HepG2 (cell line): ENCODE measurements around the gene PIP4K2C. TPM values are rescaled to one million over a fixed set of nuclear protein-coding genes. Genes with fewer than 3 reads are reported as not detected.
A peak's percentile ranks its signal among the peaks of the same experiment; 100 is the strongest.

Source experiments
- BRF2 ChIP-seq: sonication (generic); formaldehyde crosslinking; IDR thresholded peaks from 2 replicates; pipeline ENCODE4 v1.8.1; 2022; ENCODE audit warnings: mild to moderate bottlenecking, missing genetic modification reagents
- CENPBD1 ChIP-seq: sonication (generic); formaldehyde crosslinking; IDR thresholded peaks from 2 replicates; pipeline ENCODE4 v1.8.0; 2022; ENCODE audit warnings: missing genetic modification reagents, low read depth, mild to moderate bottlenecking, borderline replicate concordance
- CREM ChIP-seq, 2 experiments: sonication (generic) in 1 of 2; formaldehyde crosslinking in 1 of 2; IDR thresholded peaks; 2 replicates each; pipeline versions ENCODE4 v1.4.0 to v1.6.1; 2016 to 2020; ENCODE audit warnings: antibody characterized with exemption in 1 of 2, mild to moderate bottlenecking in 1 of 2, missing genetic modification reagents in 1 of 2
- HIC2 ChIP-seq: sonication (generic); formaldehyde crosslinking; IDR thresholded peaks from 2 replicates; pipeline ENCODE4 v1.9.0; 2022; ENCODE audit warnings: low read depth, missing genetic modification reagents
- HNRNPK ChIP-seq: fragments of 200-400 bp; formaldehyde crosslinking; IDR thresholded peaks from 2 replicates; pipeline ENCODE4 v1.6.1; 2018; ENCODE audit warnings: low read length, low read depth, moderate library complexity, mild to moderate bottlenecking; ENCODE audit not compliant: poor library complexity, severe bottlenecking
- KDM5B ChIP-seq: sonication (generic); formaldehyde crosslinking; IDR thresholded peaks from 2 replicates; pipeline ENCODE4 v1.4.0; 2020; ENCODE audit warnings: missing genetic modification reagents, mild to moderate bottlenecking, borderline replicate concordance
- MTF1 ChIP-seq: sonication (generic); formaldehyde crosslinking; IDR thresholded peaks from 2 replicates; pipeline ENCODE4 v1.5.0; 2020; ENCODE audit warnings: missing genetic modification reagents
- RBM39 ChIP-seq: fragments of 200-400 bp; formaldehyde crosslinking; IDR thresholded peaks from one replicate; pipeline ENCODE4 v1.6.1; 2018; ENCODE audit warnings: antibody characterized with exemption, mild to moderate bottlenecking, low read depth, low read length; ENCODE audit not compliant: poor library complexity, severe bottlenecking
- SNAI1 ChIP-seq: sonication (generic); formaldehyde crosslinking; IDR thresholded peaks from 2 replicates; pipeline ENCODE4 v1.5.0; 2020; ENCODE audit warnings: mild to moderate bottlenecking, missing genetic modification reagents, borderline replicate concordance
- SP4 ChIP-seq: sonication (generic); formaldehyde crosslinking; IDR thresholded peaks from 2 replicates; pipeline ENCODE4 v1.8.1; 2023; ENCODE audit warnings: mild to moderate bottlenecking, missing genetic modification reagents
- SPEN ChIP-seq: sonication (generic); formaldehyde crosslinking; IDR thresholded peaks from 2 replicates; pipeline ENCODE4 v1.5.1; 2020; ENCODE audit warnings: low read depth, mild to moderate bottlenecking, missing genetic modification reagents
- SYNCRIP ChIP-seq: fragments of 200-400 bp; formaldehyde crosslinking; IDR thresholded peaks from 2 replicates; pipeline ENCODE4 v1.6.1; 2018; ENCODE audit warnings: mild to moderate bottlenecking, low read depth, low read length; ENCODE audit not compliant: insufficient read depth
- TCF12 ChIP-seq, 2 experiments: fragments of 450-650 bp in 1 of 2; sonication (generic) in 1 of 2; formaldehyde crosslinking in 1 of 2; IDR thresholded peaks; 2 replicates each; pipeline versions ENCODE4 v1.6.1 to v1.8.0; 2017 to 2022; ENCODE audit warnings: antibody characterized with exemption in 1 of 2, mild to moderate bottlenecking in 1 of 2, missing genetic modification reagents in 1 of 2, moderate library complexity in 1 of 2
- TFE3 ChIP-seq: IDR thresholded peaks from 2 replicates; pipeline ENCODE4 v1.6.1; 2016
- YY1 ChIP-seq: IDR thresholded peaks from 2 replicates; pipeline ENCODE4 v1.6.1; 2011; ENCODE audit warnings: low read length, low read depth, moderate library complexity, mild to moderate bottlenecking; ENCODE audit not compliant: insufficient read depth, insufficient replicate concordance
- ZNF180 ChIP-seq: sonication (generic); formaldehyde crosslinking; IDR thresholded peaks from 2 replicates; pipeline ENCODE4 v1.4.0; 2020; ENCODE audit warnings: low read depth, missing genetic modification reagents, borderline replicate concordance
- ZNF512 ChIP-seq: sonication (generic); formaldehyde crosslinking; IDR thresholded peaks from 2 replicates; pipeline ENCODE4 v1.4.0; 2020; ENCODE audit warnings: mild to moderate bottlenecking, missing genetic modification reagents
- ZNF598 ChIP-seq: sonication (generic); formaldehyde crosslinking; IDR thresholded peaks from 2 replicates; pipeline ENCODE4 v1.5.1; 2020; ENCODE audit warnings: mild to moderate bottlenecking, missing genetic modification reagents, borderline replicate concordance
- ZNF644 ChIP-seq: IDR thresholded peaks from 2 replicates; pipeline ENCODE4 v1.6.1; 2016; ENCODE audit warnings: low read depth
- ZSCAN20 ChIP-seq: sonication (generic); formaldehyde crosslinking; IDR thresholded peaks from 2 replicates; pipeline ENCODE4 v1.4.0; 2020; ENCODE audit warnings: missing genetic modification reagents, mild to moderate bottlenecking, borderline replicate concordance
- ZSCAN9 ChIP-seq: IDR thresholded peaks from 2 replicates; pipeline ENCODE4 v1.6.1; 2016; ENCODE audit warnings: borderline replicate concordance
- polyA plus RNA-seq, 8 experiments: library from polyadenylated mRNA; depleted of rRNA in 3 of 8; stranded (reverse) in 7 of 8; unstranded in 1 of 8; fragments of >200 nt; fragmentation: Illumina TruSeq in 4 of 8; extraction: Trizol in 4 of 8; gene quantifications; 2 replicates each; pipeline versions ENCODE4 v1.2.1 to v1.2.3, GENCODE V29; 2011 to 2016; ENCODE audit warnings: low read depth in 4 of 8, missing spikeins in 1 of 8, mixed read lengths in 1 of 8; ENCODE audit not compliant: insufficient read depth in 1 of 8
- total RNA-seq, 5 experiments: library from RNA; depleted of rRNA; stranded (reverse); fragments of >200 nt; fragmentation: Illumina TruSeq; extraction: Trizol; gene quantifications; 2 replicates each; pipeline ENCODE4 v1.2.3, GENCODE V29; 2016; ENCODE audit warnings: low read depth in 1 of 5

The PIP4K2C gene
- total and polyA plus RNA-seq, 2 of the 13 experiments (the other 11 are each of a cell fraction or from before 2014, with no cell fraction given), result 23.3 to 26.4 TPM

- TF ChIP-seq ZNF512 (CRISPR knock-in tag) (no peak), TCF12 (IDR thresholded peaks at IDR 0.05) (no peak), TCF12 (CRISPR knock-in tag; IDR thresholded peaks at IDR 0.05) (no peak), SP4 (CRISPR knock-in tag) (peak; percentile 44; the same call in 1 of the 2 replicates), ZSCAN20 (CRISPR knock-in tag) (no peak), HIC2 (CRISPR knock-in tag) (no peak), SNAI1 (CRISPR knock-in tag) (no peak), BRF2 (CRISPR knock-in tag) (no peak), RBM39 (peak; percentile 82), MTF1 (no peak), TFE3 (CRISPR knock-in tag) (peak; percentile 33; the same call in 1 of the 2 replicates), KDM5B (CRISPR knock-in tag) (peak; percentile 56; the same call in 1 of the 2 replicates), CENPBD1 (CRISPR knock-in tag) (no peak), ZNF598 (no peak), SYNCRIP (no peak), CREM (IDR thresholded peaks at IDR 0.05) (no peak; the same call in 1 of the 2 replicates), CREM (CRISPR knock-in tag; IDR thresholded peaks at IDR 0.05) (no peak), SPEN (CRISPR knock-in tag) (no peak; the same call in 1 of the 2 replicates), YY1 (peak; percentile 60), ZNF644 (CRISPR knock-in tag) (no peak), ZSCAN9 (CRISPR knock-in tag) (no peak), HNRNPK (peak; percentile 42), ZNF180 (no peak)
Measured at GRCh38 chr12:57546438-57547287, 44.3 kb upstream of the PIP4K2C start, which contains the start of gene DCTN2 (continued).
